ENCODE measurements around the gene THOC6. TPM values are rescaled to one million over a fixed set of nuclear protein-coding genes. Genes with fewer than 3 reads are reported as not detected.

THOC6 gene
- total RNA-seq, 1 donor from 2014 or later: 68.0 TPM

- Mint-ChIP-seq H3K27ac (ENCODE audit: unreplicated experiment) (no peak overlapping the region), H3K4me1 (peaks cover 4% of the 10 kb centered on the region), H3K4me3 (no peak overlapping the region), H3K9me3 (no peaks in the 10 kb centered on the region), H3K27me3 (ENCODE audit: low read depth) (peaks cover 96% of the 10 kb centered on the region), H3K36me3 (ENCODE audit: low read depth) (no peaks in the 10 kb centered on the region)
- no peak for DNase-seq (ENCODE audit: low read depth, low spot score)
- TF ChIP-seq, protein P1, sequence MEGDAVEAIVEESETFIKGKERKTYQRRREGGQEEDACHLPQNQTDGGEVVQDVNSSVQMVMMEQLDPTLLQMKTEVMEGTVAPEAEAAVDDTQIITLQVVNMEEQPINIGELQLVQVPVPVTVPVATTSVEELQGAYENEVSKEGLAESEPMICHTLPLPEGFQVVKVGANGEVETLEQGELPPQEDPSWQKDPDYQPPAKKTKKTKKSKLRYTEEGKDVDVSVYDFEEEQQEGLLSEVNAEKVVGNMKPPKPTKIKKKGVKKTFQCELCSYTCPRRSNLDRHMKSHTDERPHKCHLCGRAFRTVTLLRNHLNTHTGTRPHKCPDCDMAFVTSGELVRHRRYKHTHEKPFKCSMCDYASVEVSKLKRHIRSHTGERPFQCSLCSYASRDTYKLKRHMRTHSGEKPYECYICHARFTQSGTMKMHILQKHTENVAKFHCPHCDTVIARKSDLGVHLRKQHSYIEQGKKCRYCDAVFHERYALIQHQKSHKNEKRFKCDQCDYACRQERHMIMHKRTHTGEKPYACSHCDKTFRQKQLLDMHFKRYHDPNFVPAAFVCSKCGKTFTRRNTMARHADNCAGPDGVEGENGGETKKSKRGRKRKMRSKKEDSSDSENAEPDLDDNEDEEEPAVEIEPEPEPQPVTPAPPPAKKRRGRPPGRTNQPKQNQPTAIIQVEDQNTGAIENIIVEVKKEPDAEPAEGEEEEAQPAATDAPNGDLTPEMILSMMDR (conservative IDR thresholded peaks at IDR 0.05): no peak
Measured at GRCh38 chr16:3013491-3013951, 10.3 kb upstream of the THOC6 start.

DNA sequence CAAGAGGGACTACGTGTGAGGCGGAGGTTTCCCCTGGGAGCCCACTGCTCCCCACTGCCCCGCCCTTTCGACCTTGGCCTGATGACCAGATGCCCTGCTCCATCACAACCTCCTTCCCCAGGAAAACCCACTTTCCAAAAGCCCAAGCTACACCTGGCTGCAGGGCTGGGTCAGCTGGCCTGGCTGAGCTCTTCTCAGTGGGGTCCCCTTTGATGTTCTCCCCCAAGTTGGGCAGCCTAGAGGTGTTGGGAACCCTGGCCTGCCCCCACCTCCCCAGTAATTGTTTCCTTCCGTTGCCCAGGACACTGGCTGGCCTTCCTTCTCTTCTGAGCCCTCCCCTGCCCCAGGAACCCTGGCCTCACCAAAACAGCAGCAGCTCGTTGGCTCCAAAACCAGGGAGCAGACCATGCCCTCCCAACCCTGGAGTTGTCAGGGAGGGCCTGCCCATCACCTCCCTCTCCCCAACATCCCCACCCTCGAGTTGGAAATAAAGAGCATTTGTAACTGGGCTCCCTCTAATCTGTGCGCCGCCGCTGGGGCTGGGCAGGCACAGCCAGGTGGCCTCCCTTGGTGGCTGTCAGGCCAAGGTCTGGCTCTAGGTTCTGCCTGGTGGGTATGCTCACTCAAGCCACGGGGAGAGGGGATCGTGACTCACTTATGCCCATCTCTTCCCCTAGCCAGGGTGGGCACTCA, 9.7 kb upstream of the THOC6 start:
- no peak for DNase-seq (ENCODE audit: low read depth, low spot score)
- TF ChIP-seq, protein P1 (conservative IDR thresholded peaks at IDR 0.05): no peak
- peaks cover 4% of the 10 kb centered on the region for H3K4me1 Mint-ChIP-seq
- H3K9me3 Mint-ChIP-seq: no peaks in the 10 kb centered on the region
- H3K4me3 Mint-ChIP-seq: no peak overlapping the region
- H3K36me3 Mint-ChIP-seq (ENCODE audit: low read depth): no peaks in the 10 kb centered on the region
- H3K27ac Mint-ChIP-seq (ENCODE audit: unreplicated experiment): no peak overlapping the region
- peaks cover 96% of the 10 kb centered on the region for H3K27me3 Mint-ChIP-seq (ENCODE audit: low read depth)

GRCh38 chr16:3014971-3015370, 8.9 kb upstream of the THOC6 start:
- Mint-ChIP-seq H3K4me1 (peaks cover 6% of the 10 kb centered on the region), H3K4me3 (peak overlapping the region; percentile 45), H3K9me3 (no peaks in the 10 kb centered on the region), H3K36me3 (ENCODE audit: low read depth) (no peaks in the 10 kb centered on the region), H3K27ac (ENCODE audit: unreplicated experiment) (no peak overlapping the region), H3K27me3 (ENCODE audit: low read depth) (peaks cover 95% of the 10 kb centered on the region)
- DNase-seq (ENCODE audit: low read depth, low spot score): no peak
- TF ChIP-seq, protein P1 (conservative IDR thresholded peaks at IDR 0.05): no peak

GRCh38 chr16:3015865-3016521, 7.8 kb upstream of the THOC6 start:
- Mint-ChIP-seq H3K27ac (ENCODE audit: unreplicated experiment) (no peak overlapping the region), H3K4me1 (peaks cover 11% of the 10 kb centered on the region)
- DNase-seq (ENCODE audit: low read depth, low spot score): no peak

GRCh38 chr16:3017344-3017743, 6.5 kb upstream of the THOC6 start:
- TF ChIP-seq, protein P1 (conservative IDR thresholded peaks at IDR 0.05): no peak
- no peak for DNase-seq (ENCODE audit: low read depth, low spot score)
- no peaks in the 10 kb centered on the region for H3K36me3 Mint-ChIP-seq (ENCODE audit: low read depth)
- no peak overlapping the region for H3K27ac Mint-ChIP-seq (ENCODE audit: unreplicated experiment)
- H3K9me3 Mint-ChIP-seq: no peaks in the 10 kb centered on the region
- peaks cover 81% of the 10 kb centered on the region for H3K27me3 Mint-ChIP-seq (ENCODE audit: low read depth)
- H3K4me3 Mint-ChIP-seq: no peak overlapping the region
- H3K4me1 Mint-ChIP-seq: peaks cover 24% of the 10 kb centered on the region

More at GRCh38 chr16:3015865-3016521, 7.8 kb upstream of the THOC6 start:
- H3K36me3 Mint-ChIP-seq (ENCODE audit: low read depth): no peaks in the 10 kb centered on the region
- TF ChIP-seq, protein P1 (conservative IDR thresholded peaks at IDR 0.05): no peak
- no peaks in the 10 kb centered on the region for H3K9me3 Mint-ChIP-seq
- peak overlapping the region; percentile 58 for H3K4me3 Mint-ChIP-seq
- peaks cover 89% of the 10 kb centered on the region for H3K27me3 Mint-ChIP-seq (ENCODE audit: low read depth)
